Measurements from ENCODE around the gene JAZF1. TPM values are rescaled to one million over a fixed set of nuclear protein-coding genes. Genes with fewer than 3 reads are reported as not detected.

Gene JAZF1
- total and polyA plus RNA-seq, 10 of the 15 experiments (the other 5 are each of a cell fraction or from before 2014, with no cell fraction given), result 0.04 to 0.82 (median 0.15) TPM; not detected in 3

DNA sequence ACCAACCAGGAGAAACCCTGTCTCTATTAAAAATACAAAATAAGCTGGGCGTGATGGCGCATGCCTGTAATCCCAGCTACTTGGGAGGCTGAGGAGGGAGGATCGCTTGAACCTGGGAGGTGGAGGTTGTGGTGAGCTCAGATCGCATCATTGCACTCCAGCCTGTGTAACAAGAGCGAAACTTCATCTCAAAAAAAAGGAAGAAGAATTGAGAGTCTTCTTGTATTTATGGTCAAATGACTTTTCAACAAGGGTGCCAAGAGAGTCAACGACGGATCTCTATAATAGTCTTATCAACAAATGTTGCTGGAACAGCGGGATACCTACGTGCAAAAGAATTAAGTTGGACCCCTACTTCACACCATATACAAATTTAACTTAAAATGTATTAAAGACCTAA lies 21.6 kb upstream of the JAZF1 start:
- intact Hi-C loops (cut with micrococcal nuclease; ENCODE audit: unreplicated experiment) (no loop called here), in situ Hi-C loops (cut with MboI) (no loop called here)
- Histone ChIP-seq H3K4me2 (ENCODE audit: control insufficient read depth, insufficient read depth) (no peak overlapping the region), H3K4me1 (ENCODE audit: control insufficient read depth, insufficient read depth, low read length) (no peaks in the 10 kb centered on the region), H3K36me3 (ENCODE audit: control insufficient read depth in 2 of 2, insufficient read depth in 2 of 2, low read length in 1 of 2) (no peaks in the 10 kb centered on the region), H2AFZ (ENCODE audit: control insufficient read depth, low read depth, low read length) (no peak overlapping the region), H3K9ac (ENCODE audit: control insufficient read depth, insufficient read depth, low read length) (no peak overlapping the region), H3K4me3 (no peak overlapping the region), H3K27me3 (replicated peaks in 1 of 2; ENCODE audit: control insufficient read depth in 2 of 2, insufficient read depth in 2 of 2, low read length in 1 of 2) (no peaks in the 10 kb centered on the region), H3K9me3 (replicated peaks; ENCODE audit: control insufficient read depth, insufficient read depth, low read length) (0 out of 3 replicates have a peak, but pooled peaks cover 2% of the 10 kb centered on the region), H3K79me2 (ENCODE audit: control insufficient read depth, insufficient read depth, low read length) (no peaks in the 10 kb centered on the region), H4K20me1 (ENCODE audit: control insufficient read depth, insufficient read depth) (no peaks in the 10 kb centered on the region), H3K27ac (ENCODE audit: control insufficient read depth, insufficient read depth) (no peak overlapping the region)
- ATAC-seq (no peak), FAIRE-seq (no peak), DNase-seq (ENCODE audit: low read depth, low spot score) (no peak)
- ChIA-PET POLR2A (no interaction called here), CTCF (no interaction called here), SMC1A (ENCODE audit: uncharacterized antibody, unreplicated experiment) (no interaction called here), RAD21 (ENCODE audit: unreplicated experiment) (no interaction called here)
- no TSS peak for BruUV-seq (replicated peaks)
- TF ChIP-seq JUNB (IDR thresholded peaks at IDR 0.05) (no peak), NFIC (IDR thresholded peaks at IDR 0.05; ENCODE audit: low read depth, low read length) (no peak), CHD1 (IDR thresholded peaks at IDR 0.05; ENCODE audit: low read depth, low read length) (no peak), NBN (IDR thresholded peaks at IDR 0.05) (no peak), TCF3 (IDR thresholded peaks at IDR 0.05; ENCODE audit: borderline replicate concordance, insufficient read depth, low read depth, low read length) (no peak), MXI1 (IDR thresholded peaks at IDR 0.05; ENCODE audit: low read depth, low read length) (no peak), CHD2 (IDR thresholded peaks at IDR 0.05; ENCODE audit: borderline replicate concordance, low read depth, low read length) (no peak), IKZF1 (conservative IDR thresholded peaks at IDR 0.05) (no peak), CREM (IDR thresholded peaks at IDR 0.05; ENCODE audit: low read depth) (no peak), RUNX3 (IDR thresholded peaks at IDR 0.05; ENCODE audit: low read length) (no peak), SMAD5 (IDR thresholded peaks at IDR 0.05; ENCODE audit: low read depth) (no peak), BRCA1 (IDR thresholded peaks at IDR 0.05; ENCODE audit: low read depth, low read length) (no peak), HDAC6 (IDR thresholded peaks at IDR 0.05; ENCODE audit: unreplicated experiment) (no peak), NR2F1 (conservative IDR thresholded peaks at IDR 0.05) (no peak), ZNF274 (IDR thresholded peaks at IDR 0.05; ENCODE audit: insufficient read depth, insufficient read length) (no peak), MLLT1 (IDR thresholded peaks at IDR 0.05) (no peak)
- TF ChIP-seq, protein P1, sequence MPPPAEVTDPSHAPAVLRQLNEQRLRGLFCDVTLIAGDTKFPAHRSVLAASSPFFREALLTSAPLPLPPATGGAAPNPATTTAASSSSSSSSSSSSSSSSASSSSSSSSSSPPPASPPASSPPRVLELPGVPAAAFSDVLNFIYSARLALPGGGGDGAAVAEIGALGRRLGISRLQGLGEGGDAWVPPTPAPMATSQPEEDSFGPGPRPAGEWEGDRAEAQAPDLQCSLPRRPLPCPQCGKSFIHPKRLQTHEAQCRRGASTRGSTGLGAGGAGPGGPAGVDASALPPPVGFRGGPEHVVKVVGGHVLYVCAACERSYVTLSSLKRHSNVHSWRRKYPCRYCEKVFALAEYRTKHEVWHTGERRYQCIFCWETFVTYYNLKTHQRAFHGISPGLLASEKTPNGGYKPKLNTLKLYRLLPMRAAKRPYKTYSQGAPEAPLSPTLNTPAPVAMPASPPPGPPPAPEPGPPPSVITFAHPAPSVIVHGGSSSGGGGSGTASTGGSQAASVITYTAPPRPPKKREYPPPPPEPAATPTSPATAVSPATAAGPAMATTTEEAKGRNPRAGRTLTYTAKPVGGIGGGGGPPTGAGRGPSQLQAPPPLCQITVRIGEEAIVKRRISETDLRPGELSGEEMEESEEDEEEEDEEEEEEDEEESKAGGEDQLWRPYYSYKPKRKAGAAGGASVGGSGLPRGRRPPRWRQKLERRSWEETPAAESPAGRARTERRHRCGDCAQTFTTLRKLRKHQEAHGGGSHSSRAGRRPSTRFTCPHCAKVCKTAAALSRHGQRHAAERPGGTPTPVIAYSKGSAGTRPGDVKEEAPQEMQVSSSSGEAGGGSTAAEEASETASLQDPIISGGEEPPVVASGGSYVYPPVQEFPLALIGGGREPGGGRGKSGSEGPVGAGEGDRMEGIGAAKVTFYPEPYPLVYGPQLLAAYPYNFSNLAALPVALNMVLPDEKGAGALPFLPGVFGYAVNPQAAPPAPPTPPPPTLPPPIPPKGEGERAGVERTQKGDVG (CRISPR knock-in tag; IDR thresholded peaks at IDR 0.05), result no peak
- WGBS (ENCODE audit: insufficient coverage, insufficient replicate concordance, low lambda C conversion rate, missing lambda C conversion rate), result 26% methylated on average over 9 of the region's 9 CpGs
